OCI-LY1 (cell line): ENCODE measurements around the gene PATJ.

Experiments
- H2AFZ ChIP-seq: fragments of 200-600 bp; sonication (generic), shearing (Covaris generic); 2 replicates; pipeline ENCODE4 v1.6.0; 2014; ENCODE audit warnings: antibody characterized with exemption, mild to moderate bottlenecking, low read length
- H3F3A ChIP-seq: fragments of 200-600 bp; sonication (generic), shearing (Covaris generic); 2 replicates; pipeline ENCODE4 v1.6.0; 2014; ENCODE audit warnings: mild to moderate bottlenecking, antibody characterized with exemption, low read length, moderate library complexity; ENCODE audit not compliant: insufficient read depth
- H3K27ac ChIP-seq: fragments of 200-600 bp; sonication (generic); 2 replicates; pipeline ENCODE4 v1.5.1; 2014; ENCODE audit warnings: low read length, mixed run types, mild to moderate bottlenecking, low read depth; ENCODE audit not compliant: poor library complexity, severe bottlenecking
- H3K27me3 ChIP-seq: fragments of 200-600 bp; sonication (generic); 2 replicates; pipeline ENCODE4 v1.6.0; 2014; ENCODE audit warnings: antibody characterized with exemption, mild to moderate bottlenecking, low read length, moderate library complexity; ENCODE audit not compliant: insufficient read depth
- H3K36me3 ChIP-seq: fragments of 200-600 bp; sonication (generic); 2 replicates; pipeline ENCODE4 v1.6.1; 2014; ENCODE audit warnings: mild to moderate bottlenecking, antibody characterized with exemption, low read length, moderate library complexity, mixed read lengths; ENCODE audit not compliant: insufficient read depth
- H3K4me1 ChIP-seq: fragments of 200-600 bp; sonication (generic); 2 replicates; pipeline ENCODE4 v1.5.1; 2014; ENCODE audit warnings: mild to moderate bottlenecking, low read length, moderate library complexity; ENCODE audit not compliant: insufficient read depth, severe bottlenecking
- H3K4me2 ChIP-seq: fragments of 200-600 bp; sonication (generic), shearing (Covaris generic); 2 replicates; pipeline ENCODE4 v1.6.1; 2014; ENCODE audit warnings: low read length
- H3K4me3 ChIP-seq: fragments of 200-600 bp; sonication (generic); 2 replicates; pipeline ENCODE4 v1.5.1; 2014; ENCODE audit warnings: low read length, low read depth, mild to moderate bottlenecking, mixed read lengths; ENCODE audit not compliant: poor library complexity, severe bottlenecking
- H3K79me2 ChIP-seq: fragments of 200-600 bp; shearing (Covaris generic); 2 replicates; pipeline ENCODE4 v1.6.1; 2016; ENCODE audit warnings: mixed run types, low read length, mixed read lengths; ENCODE audit not compliant: insufficient read depth
- H3K9ac ChIP-seq: fragments of 200-600 bp; sonication (generic), shearing (Covaris generic); 2 replicates; pipeline ENCODE4 v1.6.1; 2014; ENCODE audit warnings: mild to moderate bottlenecking, low read length, mixed read lengths
- H3K9me2 ChIP-seq: fragments of 200-600 bp; sonication (generic), shearing (Covaris generic); 2 replicates; pipeline ENCODE4 v1.6.1; 2014; ENCODE audit warnings: low read depth, mild to moderate bottlenecking, low read length, mixed read lengths
- H3K9me3 ChIP-seq: fragments of 200-600 bp; shearing (Covaris generic); 2 replicates; pipeline ENCODE4 v1.6.1; 2014; ENCODE audit warnings: low read length, mixed read lengths
- H4K20me1 ChIP-seq: fragments of 200-600 bp; sonication (generic), shearing (Covaris generic); 2 replicates; pipeline ENCODE4 v1.6.0; 2016; ENCODE audit warnings: mild to moderate bottlenecking, low read length; ENCODE audit not compliant: insufficient read depth
- EZH2 ChIP-seq: fragments of 200-600 bp; sonication (generic), shearing (Covaris generic); IDR thresholded peaks from 2 replicates; pipeline ENCODE4 v1.8.0; 2017; ENCODE audit warnings: borderline replicate concordance, mixed run types, mild to moderate bottlenecking, antibody characterized with exemption, low read length, moderate library complexity, mixed read lengths
- TF ChIP-seq, protein P1 (sequence below): fragments of 200-600 bp; sonication (generic), shearing (Covaris generic); IDR thresholded peaks from 2 replicates; pipeline ENCODE4 v1.5.1; 2017; ENCODE audit warnings: mild to moderate bottlenecking, antibody characterized with exemption, low read length, moderate library complexity, mixed read lengths

The PATJ gene

DNA sequence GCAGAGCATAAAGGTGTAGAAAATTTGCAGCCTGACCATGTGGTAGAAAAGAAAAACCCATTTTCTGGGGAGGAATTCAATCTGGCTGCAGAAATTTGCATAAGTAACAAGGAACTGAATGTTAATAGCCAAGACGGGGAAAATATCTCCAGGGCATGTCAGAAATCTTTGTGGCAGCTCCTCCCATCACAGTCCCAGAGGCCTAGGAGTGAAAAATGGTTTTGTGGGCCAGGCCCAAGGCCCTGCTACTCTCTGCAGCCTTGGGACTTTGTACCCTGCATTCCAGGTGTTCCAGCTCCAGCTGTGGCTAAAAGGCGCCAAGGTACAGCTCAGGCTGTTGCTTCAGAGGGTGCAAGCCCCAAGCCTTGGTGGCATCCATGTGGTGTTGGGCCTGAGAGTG is 152.9 kb downstream of the PATJ start:
- H3K4me2 ChIP-seq, result no peak overlapping the region
- H3K9me2 ChIP-seq, result no peaks in the 10 kb centered on the region
- H4K20me1 ChIP-seq, result no peaks in the 10 kb centered on the region
- H3K27me3 ChIP-seq, result no peaks in the 10 kb centered on the region
- H3K36me3 ChIP-seq, result peaks cover 4% of the 10 kb centered on the region; the same call in 1 of the 2 replicates
- H3K4me1 ChIP-seq, result no peaks in the 10 kb centered on the region
- TF ChIP-seq, protein P1, sequence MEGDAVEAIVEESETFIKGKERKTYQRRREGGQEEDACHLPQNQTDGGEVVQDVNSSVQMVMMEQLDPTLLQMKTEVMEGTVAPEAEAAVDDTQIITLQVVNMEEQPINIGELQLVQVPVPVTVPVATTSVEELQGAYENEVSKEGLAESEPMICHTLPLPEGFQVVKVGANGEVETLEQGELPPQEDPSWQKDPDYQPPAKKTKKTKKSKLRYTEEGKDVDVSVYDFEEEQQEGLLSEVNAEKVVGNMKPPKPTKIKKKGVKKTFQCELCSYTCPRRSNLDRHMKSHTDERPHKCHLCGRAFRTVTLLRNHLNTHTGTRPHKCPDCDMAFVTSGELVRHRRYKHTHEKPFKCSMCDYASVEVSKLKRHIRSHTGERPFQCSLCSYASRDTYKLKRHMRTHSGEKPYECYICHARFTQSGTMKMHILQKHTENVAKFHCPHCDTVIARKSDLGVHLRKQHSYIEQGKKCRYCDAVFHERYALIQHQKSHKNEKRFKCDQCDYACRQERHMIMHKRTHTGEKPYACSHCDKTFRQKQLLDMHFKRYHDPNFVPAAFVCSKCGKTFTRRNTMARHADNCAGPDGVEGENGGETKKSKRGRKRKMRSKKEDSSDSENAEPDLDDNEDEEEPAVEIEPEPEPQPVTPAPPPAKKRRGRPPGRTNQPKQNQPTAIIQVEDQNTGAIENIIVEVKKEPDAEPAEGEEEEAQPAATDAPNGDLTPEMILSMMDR, result no peak
- no peak for TF ChIP-seq EZH2
- no peak overlapping the region for H3K9ac ChIP-seq
- no peak overlapping the region for H2AFZ ChIP-seq
- no peaks in the 10 kb centered on the region for H3K79me2 ChIP-seq
- no peak overlapping the region for H3K27ac ChIP-seq
- H3F3A ChIP-seq, result no peaks in the 10 kb centered on the region
- no peak overlapping the region for H3K4me3 ChIP-seq
- H3K9me3 ChIP-seq, result 0 out of 2 replicates have a peak, but pooled peaks cover 3% of the 10 kb centered on the region

DNA sequence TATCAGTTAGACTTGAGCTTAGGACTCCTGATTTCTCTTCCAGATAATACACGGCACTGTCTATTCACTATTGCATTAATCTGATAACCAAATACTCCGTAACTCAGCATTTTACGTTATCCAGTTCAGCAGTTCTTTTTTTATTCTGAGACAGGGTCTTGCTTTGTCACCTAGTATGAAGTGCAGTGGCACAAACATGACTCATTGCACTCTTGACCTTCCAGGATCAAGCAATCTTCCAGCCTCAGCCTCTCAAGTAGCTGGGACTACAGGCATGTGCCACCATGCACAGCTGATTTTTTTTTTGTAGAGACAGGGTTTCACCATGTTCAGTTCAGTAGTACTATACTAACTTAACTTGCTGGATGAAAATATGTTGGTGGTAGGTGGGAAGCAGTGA is 156.4 kb downstream of the PATJ start:
- no peaks in the 10 kb centered on the region for H3F3A ChIP-seq
- peaks cover 4% of the 10 kb centered on the region; the same call in 1 of the 2 replicates for H3K36me3 ChIP-seq
- TF ChIP-seq, protein P1, result no peak
- no peak for TF ChIP-seq EZH2
- no peak overlapping the region for H2AFZ ChIP-seq
- H3K9ac ChIP-seq, result no peak overlapping the region
- H3K27ac ChIP-seq, result no peak overlapping the region
- H3K4me2 ChIP-seq, result no peak overlapping the region
- no peaks in the 10 kb centered on the region for H3K79me2 ChIP-seq
- 0 out of 2 replicates have a peak, but pooled peaks cover 3% of the 10 kb centered on the region for H3K9me3 ChIP-seq
- no peaks in the 10 kb centered on the region for H3K9me2 ChIP-seq
- no peaks in the 10 kb centered on the region for H3K4me1 ChIP-seq
- H3K4me3 ChIP-seq, result no peak overlapping the region
- no peaks in the 10 kb centered on the region for H3K27me3 ChIP-seq
- H4K20me1 ChIP-seq, result no peaks in the 10 kb centered on the region

DNA sequence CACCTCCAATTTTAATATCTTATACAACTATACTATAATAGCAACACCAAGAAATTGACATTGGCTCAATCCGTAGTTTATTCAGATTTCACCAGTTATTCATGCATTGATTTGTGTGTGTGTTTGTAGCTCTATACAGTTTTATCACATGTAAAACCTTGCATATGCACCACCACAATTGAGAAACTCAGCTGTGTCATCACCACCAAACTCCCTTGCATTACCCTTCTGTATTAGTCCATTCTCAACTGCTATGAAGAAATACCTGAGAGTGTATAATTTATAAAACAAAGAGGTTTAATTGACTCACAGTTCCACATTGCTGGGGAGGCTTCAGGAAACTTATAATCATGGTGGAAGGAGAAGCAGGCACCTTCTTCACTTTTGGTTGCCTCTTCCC is 162.1 kb downstream of the PATJ start:
- H2AFZ ChIP-seq, result no peak overlapping the region
- H3K9me2 ChIP-seq, result no peaks in the 10 kb centered on the region
- H3K27ac ChIP-seq, result no peak overlapping the region
- no peak overlapping the region for H3K4me3 ChIP-seq
- no peak overlapping the region for H3K9ac ChIP-seq
- no peaks in the 10 kb centered on the region for H3F3A ChIP-seq
- no peaks in the 10 kb centered on the region for H3K27me3 ChIP-seq
- H3K36me3 ChIP-seq, result no peaks in the 10 kb centered on the region
- no peaks in the 10 kb centered on the region for H3K79me2 ChIP-seq
- no peaks in the 10 kb centered on the region for H3K9me3 ChIP-seq
- H3K4me2 ChIP-seq, result no peak overlapping the region
- no peaks in the 10 kb centered on the region for H4K20me1 ChIP-seq
- TF ChIP-seq, protein P1, result no peak
- TF ChIP-seq EZH2, result no peak
- H3K4me1 ChIP-seq, result no peaks in the 10 kb centered on the region
